Measurements from ENCODE around the gene TGFBR2. TPM values are rescaled to one million over a fixed set of nuclear protein-coding genes. Genes with fewer than 3 reads are reported as not detected.

TGFBR2 gene
- total RNA-seq, 1 donor from 2014 or later: 72.1 TPM

- H3K27ac Mint-ChIP-seq (ENCODE audit: unreplicated experiment): no peak overlapping the region
Observed at GRCh38 chr3:30583973-30584372, 22.4 kb upstream of the TGFBR2 start.

GRCh38 chr3:30585654-30586053 is 20.7 kb upstream of the TGFBR2 start:
- Mint-ChIP-seq H3K4me3 (ENCODE audit: unreplicated experiment) (no peak overlapping the region), H3K27ac (ENCODE audit: unreplicated experiment) (no peak overlapping the region), H3K27me3 (ENCODE audit: unreplicated experiment) (no peaks in the 10 kb centered on the region), H3K9me3 (ENCODE audit: unreplicated experiment) (no peaks in the 10 kb centered on the region), H3K36me3 (ENCODE audit: unreplicated experiment) (no peaks in the 10 kb centered on the region), H3K4me1 (ENCODE audit: unreplicated experiment) (no peaks in the 10 kb centered on the region)
- no peak for DNase-seq (ENCODE audit: extremely low spot score, unreplicated experiment)
- no peak for TF ChIP-seq CTCF (IDR thresholded peaks at IDR 0.05)

More at GRCh38 chr3:30583973-30584372, 22.4 kb upstream of the TGFBR2 start:
- Mint-ChIP-seq H3K4me3 (ENCODE audit: unreplicated experiment) (no peak overlapping the region), H3K36me3 (ENCODE audit: unreplicated experiment) (no peaks in the 10 kb centered on the region), H3K4me1 (ENCODE audit: unreplicated experiment) (peaks cover under 1% of the 10 kb centered on the region), H3K9me3 (ENCODE audit: unreplicated experiment) (peaks cover 1% of the 10 kb centered on the region), H3K27me3 (ENCODE audit: unreplicated experiment) (no peaks in the 10 kb centered on the region)
- no peak for TF ChIP-seq CTCF (IDR thresholded peaks at IDR 0.05)
- no peak for DNase-seq (ENCODE audit: extremely low spot score, unreplicated experiment)

- Mint-ChIP-seq H3K27me3 (ENCODE audit: unreplicated experiment) (no peaks in the 10 kb centered on the region), H3K36me3 (ENCODE audit: unreplicated experiment) (no peaks in the 10 kb centered on the region), H3K9me3 (ENCODE audit: unreplicated experiment) (no peaks in the 10 kb centered on the region), H3K27ac (ENCODE audit: unreplicated experiment) (no peak overlapping the region), H3K4me3 (ENCODE audit: unreplicated experiment) (no peak overlapping the region), H3K4me1 (ENCODE audit: unreplicated experiment) (no peaks in the 10 kb centered on the region)
- DNase-seq (ENCODE audit: extremely low spot score, unreplicated experiment): no peak
- no peak for TF ChIP-seq CTCF (IDR thresholded peaks at IDR 0.05)
Observed at GRCh38 chr3:30586096-30586805, 20.1 kb upstream of the TGFBR2 start.

- Mint-ChIP-seq H3K9me3 (ENCODE audit: unreplicated experiment) (peaks cover 4% of the 10 kb centered on the region), H3K27ac (ENCODE audit: unreplicated experiment) (no peak overlapping the region)
- DNase-seq (ENCODE audit: extremely low spot score, unreplicated experiment): no peak
Observed at GRCh38 chr3:30586806-30587486, 19.5 kb upstream of the TGFBR2 start.

More at GRCh38 chr3:30586806-30587486, 19.5 kb upstream of the TGFBR2 start:
- Mint-ChIP-seq H3K4me1 (ENCODE audit: unreplicated experiment) (no peaks in the 10 kb centered on the region), H3K36me3 (ENCODE audit: unreplicated experiment) (peaks cover 1% of the 10 kb centered on the region), H3K4me3 (ENCODE audit: unreplicated experiment) (no peak overlapping the region), H3K27me3 (ENCODE audit: unreplicated experiment) (no peaks in the 10 kb centered on the region)
- no peak for TF ChIP-seq CTCF (IDR thresholded peaks at IDR 0.05)
